Stimulated activated CD4-positive, alpha-beta T cell treated with anti-CD3 and anti-CD28 coated beads, Interleukin-1b, Interleukin-23, amount 100 ng/mL, for 4 hours (primary cell): Measurements from ENCODE around the gene ZBTB2.
"Not testable (repeated sequence)": the region's sequence is repeated elsewhere in the genome, so short reads cannot be mapped to it uniquely, and the experiment has no call there.

Source experiments
- DNase-seq, 2 donors: peaks; one replicate each; pipeline ENCODE4 v3.0.0-alpha.2; 2020; ENCODE audit warnings: low read depth in 2 of 2

ZBTB2 gene

GRCh38 chr6:151400473-151400872, 9.1 kb upstream of the ZBTB2 start:
- DNase-seq: no peak

- DNase-seq: no peak
Measured at GRCh38 chr6:151399679-151400078, 8.3 kb upstream of the ZBTB2 start.

GRCh38 chr6:151393410-151393809, 2.1 kb upstream of the ZBTB2 start:
- DNase-seq: no peak

GRCh38 chr6:151392427-151392826, 1.1 kb upstream of the ZBTB2 start:
- no peak for DNase-seq

- peak; percentile 75 to 78 for DNase-seq
Measured at GRCh38 chr6:151390851-151391470, 398 bp downstream of the ZBTB2 start.

GRCh38 chr6:151390276-151390850, 996 bp downstream of the ZBTB2 start:
- peak; percentile 97 to 98 for DNase-seq

- DNase-seq: peak in 1 of 2 donors; percentile 14
Measured at GRCh38 chr6:151389618-151390275, 1.6 kb downstream of the ZBTB2 start.

- no peak for DNase-seq
Measured at GRCh38 chr6:151388997-151389617, 2.3 kb downstream of the ZBTB2 start.

GRCh38 chr6:151388236-151388635, 3.1 kb downstream of the ZBTB2 start:
- DNase-seq: no peak

GRCh38 chr6:151387175-151387970, 4.0 kb downstream of the ZBTB2 start:
- DNase-seq: no peak

- DNase-seq: no peak
Measured at GRCh38 chr6:151385177-151385576, 6.2 kb downstream of the ZBTB2 start.

GRCh38 chr6:151384151-151384550, 7.2 kb downstream of the ZBTB2 start:
- no peak for DNase-seq

GRCh38 chr6:151382631-151383030, 8.7 kb downstream of the ZBTB2 start:
- DNase-seq: not testable (repeated sequence)

- no peak for DNase-seq
Measured at GRCh38 chr6:151381722-151382121, 9.6 kb downstream of the ZBTB2 start.

- no peak for DNase-seq
Measured at GRCh38 chr6:151380848-151381205, 10.5 kb downstream of the ZBTB2 start.

- no peak for DNase-seq
Measured at GRCh38 chr6:151379933-151380847, 11.2 kb downstream of the ZBTB2 start.

GRCh38 chr6:151377095-151377494, 14.3 kb downstream of the ZBTB2 start:
- no peak for DNase-seq

GRCh38 chr6:151376440-151376839, 14.9 kb downstream of the ZBTB2 start:
- no peak for DNase-seq

- no peak for DNase-seq
Measured at GRCh38 chr6:151375833-151376232, 15.5 kb downstream of the ZBTB2 start.

- no peak for DNase-seq
Measured at GRCh38 chr6:151374036-151374683, 17.2 kb downstream of the ZBTB2 start.

GRCh38 chr6:151372164-151372563, 19.2 kb downstream of the ZBTB2 start:
- DNase-seq: no peak
